GM23248 (cell line): ENCODE results near the gene TOMM22.

Source experiments
- EZH2 ChIP-seq: fragments of 200-600 bp; sonication (generic); IDR thresholded peaks from 2 replicates; pipeline ENCODE4 v1.6.1; 2018; ENCODE audit warnings: antibody characterized with exemption, mild to moderate bottlenecking; ENCODE audit not compliant: insufficient read depth, poor library complexity, severe bottlenecking
- EZH2phosphoT487 ChIP-seq: fragments of 200-600 bp; sonication (generic); IDR thresholded peaks from 2 replicates; pipeline ENCODE4 v1.6.1; 2018; ENCODE audit warnings: antibody characterized with exemption, moderate library complexity, mild to moderate bottlenecking, low read depth; ENCODE audit not compliant: insufficient read depth

DNA sequence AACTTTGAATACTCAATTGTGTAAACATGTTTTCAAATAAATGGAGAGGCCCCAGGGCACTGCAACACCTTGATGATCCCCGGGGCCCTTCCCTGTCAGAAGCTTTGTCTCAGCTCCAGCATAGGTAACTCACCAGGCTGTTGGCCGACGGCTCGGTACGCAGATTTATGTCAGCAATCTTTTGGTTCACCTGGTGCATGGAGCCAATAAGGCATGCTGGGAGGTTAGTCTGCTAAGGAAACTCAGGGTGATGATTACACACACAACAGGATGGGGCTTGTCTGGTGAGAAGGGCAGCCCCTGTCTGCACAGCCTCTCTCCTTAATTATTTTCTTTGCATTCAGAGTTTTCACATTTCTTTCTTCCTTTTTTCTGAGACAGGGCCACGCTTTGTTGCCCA lies 36.3 kb upstream of the TOMM22 start:
- TF ChIP-seq EZH2phosphoT487 (no peak), EZH2 (no peak)
